ENCODE results near the gene CHRM3. TPM values are rescaled to one million over a fixed set of nuclear protein-coding genes. Genes with fewer than 3 reads are reported as not detected.

The CHRM3 gene
- total RNA-seq, 1 donor from 2014 or later = 1.1 TPM

DNA sequence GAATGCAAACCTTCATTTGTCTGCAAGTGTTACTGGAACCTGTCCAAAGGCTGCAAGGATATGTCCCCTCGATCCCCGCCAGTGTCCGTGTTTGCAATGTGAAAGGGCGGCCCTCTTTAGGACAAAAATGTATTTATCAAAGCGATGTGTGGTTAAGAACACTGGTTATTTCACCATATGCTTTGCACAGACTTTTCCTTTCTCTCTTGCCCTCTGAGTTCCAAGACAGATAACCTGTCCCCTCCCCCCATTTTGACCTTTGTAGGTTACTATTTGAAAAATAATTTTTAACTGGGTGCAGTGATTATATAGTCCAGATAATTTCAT, 1.8 kb downstream of the CHRM3 start:
- peaks cover 9% of the 10 kb centered on the region for H3K4me1 ChIP-seq (ENCODE audit: insufficient read depth, low read length)
- H3K4me3 Mint-ChIP-seq (ENCODE audit: unreplicated experiment) = peak overlapping the region; percentile 10
- H3K9me3 ChIP-seq (ENCODE audit: insufficient read depth, low read depth, low read length) = no peaks in the 10 kb centered on the region
- TF ChIP-seq CTCF (IDR thresholded peaks at IDR 0.05; ENCODE audit: insufficient read depth, low read depth, low read length) (no peak), EZH2 (IDR thresholded peaks at IDR 0.05; ENCODE audit: insufficient read depth, low read length) (no peak)
- H3K4me2 ChIP-seq (ENCODE audit: low read length) = peak overlapping the region; percentile 86
- H3K27ac ChIP-seq (ENCODE audit: low read depth, low read length) = no peak overlapping the region
- no peaks in the 10 kb centered on the region for H3K79me2 ChIP-seq (ENCODE audit: insufficient read depth, low read length)
- no peaks in the 10 kb centered on the region for H3K4me1 Mint-ChIP-seq (ENCODE audit: low read depth, unreplicated experiment)
- no peaks in the 10 kb centered on the region for H4K20me1 ChIP-seq (ENCODE audit: insufficient read depth, low read length)
- peak overlapping the region; percentile 86 for H2AFZ ChIP-seq (ENCODE audit: low read depth, low read length)
- no peak for FAIRE-seq
- H3K27me3 ChIP-seq (ENCODE audit: insufficient read depth, low read length) = peaks cover 32% of the 10 kb centered on the region
- peak overlapping the region; percentile 16 for H3K27ac Mint-ChIP-seq (ENCODE audit: unreplicated experiment)
- no peak for DNase-seq (ENCODE audit: low read depth)
- no peak overlapping the region for H3K9ac ChIP-seq (ENCODE audit: low read length)
- no peaks in the 10 kb centered on the region for H3K36me3 Mint-ChIP-seq (ENCODE audit: low read depth, unreplicated experiment)
- H3K36me3 ChIP-seq (ENCODE audit: insufficient read depth, low read length) = no peaks in the 10 kb centered on the region
- H3K9me3 Mint-ChIP-seq (ENCODE audit: unreplicated experiment) = no peaks in the 10 kb centered on the region
- peaks cover 44% of the 10 kb centered on the region for H3K27me3 Mint-ChIP-seq (ENCODE audit: low read depth, unreplicated experiment)
- H3K4me3 ChIP-seq (ENCODE audit: insufficient read depth, low read depth, low read length) = peak overlapping the region; percentile 10

GRCh38 chr1:239388578-239388977, 2.2 kb downstream of the CHRM3 start:
- H3K27me3 Mint-ChIP-seq (ENCODE audit: low read depth, unreplicated experiment) = peaks cover 44% of the 10 kb centered on the region
- no peak for TF ChIP-seq CTCF (IDR thresholded peaks at IDR 0.05; ENCODE audit: insufficient read depth, low read depth, low read length)
- TF ChIP-seq EZH2 (IDR thresholded peaks at IDR 0.05; ENCODE audit: insufficient read depth, low read length) = no peak
- DNase-seq (ENCODE audit: low read depth) (no peak), FAIRE-seq (no peak)
- H3K4me3 Mint-ChIP-seq (ENCODE audit: unreplicated experiment) = no peak overlapping the region
- H3K27ac Mint-ChIP-seq (ENCODE audit: unreplicated experiment) = no peak overlapping the region
- Histone ChIP-seq H4K20me1 (ENCODE audit: insufficient read depth, low read length) (no peaks in the 10 kb centered on the region), H3K79me2 (ENCODE audit: insufficient read depth, low read length) (no peaks in the 10 kb centered on the region), H3K4me2 (ENCODE audit: low read length) (no peak overlapping the region), H3K27ac (ENCODE audit: low read depth, low read length) (no peak overlapping the region), H3K36me3 (ENCODE audit: insufficient read depth, low read length) (no peaks in the 10 kb centered on the region), H3K4me3 (ENCODE audit: insufficient read depth, low read depth, low read length) (no peak overlapping the region), H3K9ac (ENCODE audit: low read length) (no peak overlapping the region), H3K27me3 (ENCODE audit: insufficient read depth, low read length) (peaks cover 30% of the 10 kb centered on the region), H2AFZ (ENCODE audit: low read depth, low read length) (no peak overlapping the region), H3K9me3 (ENCODE audit: insufficient read depth, low read depth, low read length) (no peaks in the 10 kb centered on the region), H3K4me1 (ENCODE audit: insufficient read depth, low read length) (peaks cover 9% of the 10 kb centered on the region)
- no peaks in the 10 kb centered on the region for H3K4me1 Mint-ChIP-seq (ENCODE audit: low read depth, unreplicated experiment)
- H3K9me3 Mint-ChIP-seq (ENCODE audit: unreplicated experiment) = no peaks in the 10 kb centered on the region
- no peaks in the 10 kb centered on the region for H3K36me3 Mint-ChIP-seq (ENCODE audit: low read depth, unreplicated experiment)

- Histone ChIP-seq H4K20me1 (ENCODE audit: insufficient read depth, low read length) (no peaks in the 10 kb centered on the region), H3K9ac (ENCODE audit: low read length) (no peak overlapping the region), H3K27ac (ENCODE audit: low read depth, low read length) (no peak overlapping the region), H3K36me3 (ENCODE audit: insufficient read depth, low read length) (no peaks in the 10 kb centered on the region), H3K4me3 (ENCODE audit: insufficient read depth, low read depth, low read length) (no peak overlapping the region), H3K4me2 (ENCODE audit: low read length) (no peak overlapping the region), H3K9me3 (ENCODE audit: insufficient read depth, low read depth, low read length) (no peaks in the 10 kb centered on the region), H2AFZ (ENCODE audit: low read depth, low read length) (no peak overlapping the region), H3K4me1 (ENCODE audit: insufficient read depth, low read length) (peaks cover 9% of the 10 kb centered on the region), H3K79me2 (ENCODE audit: insufficient read depth, low read length) (no peaks in the 10 kb centered on the region), H3K27me3 (ENCODE audit: insufficient read depth, low read length) (peaks cover 27% of the 10 kb centered on the region)
- FAIRE-seq (no peak), DNase-seq (ENCODE audit: low read depth) (no peak)
- H3K36me3 Mint-ChIP-seq (ENCODE audit: low read depth, unreplicated experiment) = no peaks in the 10 kb centered on the region
- TF ChIP-seq CTCF (IDR thresholded peaks at IDR 0.05; ENCODE audit: insufficient read depth, low read depth, low read length) (no peak), EZH2 (IDR thresholded peaks at IDR 0.05; ENCODE audit: insufficient read depth, low read length) (no peak)
- peaks cover 38% of the 10 kb centered on the region for H3K27me3 Mint-ChIP-seq (ENCODE audit: low read depth, unreplicated experiment)
- peaks cover 6% of the 10 kb centered on the region for H3K4me1 Mint-ChIP-seq (ENCODE audit: low read depth, unreplicated experiment)
- H3K4me3 Mint-ChIP-seq (ENCODE audit: unreplicated experiment) = no peak overlapping the region
- no peak overlapping the region for H3K27ac Mint-ChIP-seq (ENCODE audit: unreplicated experiment)
- no peaks in the 10 kb centered on the region for H3K9me3 Mint-ChIP-seq (ENCODE audit: unreplicated experiment)
Observed at GRCh38 chr1:239389703-239390102, 3.3 kb downstream of the CHRM3 start.

All from astrocyte (in vitro differentiated cells and primary cell).